NB4 (cell line): ENCODE measurements around the gene SND1.

Experiments used
- DNase-seq: peaks from one replicate; pipeline ENCODE4 v3.0.0; 2010; ENCODE audit warnings: low read depth
- H3K4me3 ChIP-seq: one replicate; pipeline ENCODE4 v1.5.1; 2011; ENCODE audit warnings: mild to moderate bottlenecking, low read depth, low read length, moderate library complexity
- CTCF ChIP-seq: IDR thresholded peaks from one replicate; pipeline ENCODE4 v1.5.1; 2012; ENCODE audit warnings: low read depth, low read length
- MAX ChIP-seq: IDR thresholded peaks from 2 replicates; pipeline ENCODE4 v1.6.1; 2011; ENCODE audit warnings: low read depth, low read length
- MYC ChIP-seq: IDR thresholded peaks from 2 replicates; pipeline ENCODE4 v1.6.1; 2011; ENCODE audit warnings: low read depth, low read length
- POLR2A ChIP-seq: IDR thresholded peaks from 2 replicates; pipeline ENCODE4 v1.6.1; 2011; ENCODE audit warnings: mild to moderate bottlenecking; ENCODE audit not compliant: insufficient read length; ENCODE audit errors: extremely low read depth

The SND1 gene

GRCh38 chr7:127840226-127840951 is 188.4 kb downstream of the SND1 start:
- TF ChIP-seq MYC: no peak
- TF ChIP-seq MAX: no peak
- no peak for TF ChIP-seq POLR2A
- TF ChIP-seq CTCF: no peak
- no peak overlapping the region for H3K4me3 ChIP-seq
- DNase-seq: no peak

GRCh38 chr7:127844165-127844564 is 192.2 kb downstream of the SND1 start:
- DNase-seq: no peak
- no peak overlapping the region for H3K4me3 ChIP-seq
- TF ChIP-seq POLR2A (no peak), CTCF (no peak), MYC (no peak), MAX (no peak)

GRCh38 chr7:127844707-127845331 is 192.8 kb downstream of the SND1 start:
- H3K4me3 ChIP-seq: no peak overlapping the region
- TF ChIP-seq CTCF: no peak
- DNase-seq: no peak

GRCh38 chr7:127845522-127846214 is 193.7 kb downstream of the SND1 start:
- H3K4me3 ChIP-seq: no peak overlapping the region
- TF ChIP-seq CTCF (no peak), POLR2A (no peak), MAX (no peak), MYC (no peak)
- DNase-seq: no peak

- TF ChIP-seq POLR2A (no peak), CTCF (no peak), MYC (no peak), MAX (no peak)
- no peak overlapping the region for H3K4me3 ChIP-seq
- no peak for DNase-seq
These were observed 195.6 kb downstream of the SND1 start for GRCh38 chr7:127847641-127848040.
